ENCODE measurements around the gene ZNRF1. TPM values are rescaled to one million over a fixed set of nuclear protein-coding genes. Genes with fewer than 3 reads are reported as not detected.

The ZNRF1 gene
- polyA plus RNA-seq, 1 donor: 14.0 TPM

DNA sequence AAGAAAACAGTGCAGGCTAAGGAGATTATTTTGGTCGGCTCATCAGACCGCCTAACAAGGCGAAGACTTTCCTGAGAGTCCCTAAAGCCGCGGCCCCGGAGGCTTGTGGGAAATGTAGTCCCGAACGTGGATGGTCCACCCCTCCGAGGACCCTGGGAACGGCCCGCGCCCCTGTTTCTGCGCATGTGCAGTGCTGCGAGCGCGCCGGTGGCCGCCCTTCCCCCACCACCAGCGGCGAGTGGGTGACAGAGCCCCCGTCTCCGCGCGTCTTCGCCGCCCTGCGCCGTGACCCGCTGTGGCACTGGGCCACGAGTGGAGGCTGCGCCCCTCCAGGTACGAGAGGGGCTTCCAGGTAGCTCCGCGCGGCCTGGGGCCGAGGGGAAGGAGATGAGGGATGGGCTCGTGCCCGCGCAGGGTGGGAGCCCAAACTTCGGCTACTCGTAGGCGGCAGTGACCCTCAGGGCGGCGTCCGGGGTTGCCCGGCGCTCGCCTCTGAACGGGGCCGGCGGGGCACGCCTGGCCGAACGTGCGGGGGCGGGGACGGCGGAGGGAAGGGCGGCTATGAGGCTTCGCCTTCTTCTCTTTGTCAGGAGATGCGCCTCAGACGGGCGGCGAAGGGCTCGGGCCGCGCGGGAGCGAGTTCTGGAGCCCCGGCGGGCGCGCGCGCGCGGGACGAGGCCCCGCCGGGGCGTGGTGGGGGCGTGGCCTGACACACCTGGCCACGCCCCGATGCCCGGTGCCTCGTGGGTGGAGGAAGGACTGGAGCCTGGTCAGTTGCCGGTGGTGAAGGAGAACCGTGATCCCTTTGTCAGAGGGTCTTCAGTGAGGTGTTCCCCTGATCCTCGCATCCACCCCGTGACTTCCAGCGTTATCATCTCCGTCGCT, 149.7 kb downstream of the ZNRF1 start, which contains the start of gene ZFP1:
Gene ZFP1 (plus strand): TSS at position 214 of the 885 bp plus-strand sequence. CDS start 4,428 bp downstream, outside the sequence.
- H3K36me3 ChIP-seq (ENCODE audit: control insufficient read depth, insufficient read depth, low read length): peaks cover 6% of the 10 kb centered on the region
- H3K4me3 ChIP-seq (ENCODE audit: low read length): peak within 1 kb of the TSS; percentile 99
- no peaks in the 10 kb centered on the region for H3K4me1 ChIP-seq (ENCODE audit: control insufficient read depth, insufficient read depth, low read length)
- peaks cover 16% of the 10 kb centered on the region for H3K9me3 ChIP-seq (ENCODE audit: control insufficient read depth, low read depth, low read length)
- H3K27me3 ChIP-seq (ENCODE audit: control insufficient read depth, insufficient read depth, low read length): no peaks in the 10 kb centered on the region
- H3K27ac ChIP-seq (ENCODE audit: low read length): peak within 1 kb of the TSS; percentile 98
- DNase-seq: peak; percentile 91 to 92
- WGBS (ENCODE audit: insufficient coverage, low lambda C conversion rate): no CpG with 5 or more reads among the region's 93 CpGs

DNA sequence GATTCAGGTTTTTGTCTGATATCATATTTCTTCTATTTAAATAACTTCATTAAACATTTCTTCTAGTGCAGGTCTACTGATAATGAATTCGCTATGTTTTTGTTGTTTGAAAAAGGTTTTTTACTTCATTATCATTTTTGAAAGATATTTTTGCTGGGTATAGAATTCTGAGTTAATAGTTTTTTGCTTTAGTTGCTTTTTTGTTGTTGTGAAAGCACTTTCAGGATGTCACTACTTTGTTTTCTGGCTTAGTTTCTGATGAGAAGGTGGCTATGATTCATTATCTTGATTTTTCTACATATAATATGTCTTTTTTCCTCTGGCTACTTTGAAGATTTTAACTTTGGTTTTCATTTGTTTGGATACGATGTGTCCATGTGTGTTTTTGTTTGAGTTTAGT, 153.0 kb downstream of the ZNRF1 start:
- no peak for DNase-seq
- Histone ChIP-seq H3K27me3 (ENCODE audit: control insufficient read depth, insufficient read depth, low read length) (no peaks in the 10 kb centered on the region), H3K9me3 (ENCODE audit: control insufficient read depth, low read depth, low read length) (peaks cover 10% of the 10 kb centered on the region), H3K4me1 (ENCODE audit: control insufficient read depth, insufficient read depth, low read length) (no peaks in the 10 kb centered on the region), H3K36me3 (ENCODE audit: control insufficient read depth, insufficient read depth, low read length) (peaks cover 24% of the 10 kb centered on the region), H3K4me3 (ENCODE audit: low read length) (no peak overlapping the region), H3K27ac (ENCODE audit: low read length) (no peak overlapping the region)
- 100% methylated on average over 1 of the region's 2 CpGs for WGBS (ENCODE audit: insufficient coverage, low lambda C conversion rate)

DNA sequence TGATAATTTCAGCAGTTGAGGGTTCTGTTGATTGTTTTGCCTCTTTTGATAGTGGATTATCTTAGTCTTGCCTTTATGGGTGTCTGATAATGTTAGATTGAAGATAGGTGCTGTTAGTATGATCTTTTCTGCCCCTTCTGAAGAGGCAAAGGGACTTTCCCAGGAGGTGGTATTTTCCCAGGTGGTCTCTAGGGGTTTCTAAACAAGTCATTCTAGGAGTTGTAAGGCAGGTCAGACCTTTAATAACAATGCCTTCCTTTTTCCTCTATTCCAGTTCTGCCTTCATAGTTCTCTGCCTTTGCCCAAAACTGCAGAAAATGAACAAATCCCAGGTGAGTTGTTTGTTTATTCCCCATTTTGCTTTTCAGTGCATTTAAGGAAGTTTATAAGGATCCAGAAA, 153.8 kb downstream of the ZNRF1 start:
- no peaks in the 10 kb centered on the region for H3K4me1 ChIP-seq (ENCODE audit: control insufficient read depth, insufficient read depth, low read length)
- H3K36me3 ChIP-seq (ENCODE audit: control insufficient read depth, insufficient read depth, low read length): peaks cover 26% of the 10 kb centered on the region
- peaks cover 10% of the 10 kb centered on the region for H3K9me3 ChIP-seq (ENCODE audit: control insufficient read depth, low read depth, low read length)
- H3K27me3 ChIP-seq (ENCODE audit: control insufficient read depth, insufficient read depth, low read length): no peaks in the 10 kb centered on the region
- H3K27ac ChIP-seq (ENCODE audit: low read length): no peak overlapping the region
- no peak overlapping the region for H3K4me3 ChIP-seq (ENCODE audit: low read length)
- no peak for DNase-seq

DNA sequence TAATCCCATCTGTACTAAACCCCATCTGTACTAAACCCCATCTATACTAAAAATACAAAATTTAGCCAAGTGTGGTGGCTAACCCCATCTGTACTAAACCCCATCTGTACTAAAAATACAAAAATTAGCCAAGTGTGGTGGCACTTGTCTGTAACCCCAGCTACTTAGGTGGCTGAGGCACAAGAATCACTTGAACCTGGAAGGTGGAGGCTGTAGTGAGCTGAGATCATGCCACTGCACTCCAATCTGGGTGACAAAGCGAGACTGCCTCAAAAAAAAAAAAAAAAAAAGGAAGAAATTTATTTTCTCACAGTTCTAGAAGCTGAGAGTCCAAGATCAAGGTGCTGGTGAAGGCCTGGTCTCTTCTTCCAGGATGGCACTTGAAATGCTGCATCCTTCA, 161.6 kb downstream of the ZNRF1 start:
- no peak overlapping the region for H3K4me3 ChIP-seq (ENCODE audit: low read length)
- no peak for DNase-seq
- H3K27me3 ChIP-seq (ENCODE audit: control insufficient read depth, insufficient read depth, low read length): no peaks in the 10 kb centered on the region
- H3K27ac ChIP-seq (ENCODE audit: low read length): no peak overlapping the region
- H3K36me3 ChIP-seq (ENCODE audit: control insufficient read depth, insufficient read depth, low read length): peaks cover 28% of the 10 kb centered on the region
- peaks cover 17% of the 10 kb centered on the region for H3K9me3 ChIP-seq (ENCODE audit: control insufficient read depth, low read depth, low read length)
- no CpG with 5 or more reads among the region's 1 CpG for WGBS (ENCODE audit: insufficient coverage, low lambda C conversion rate)
- H3K4me1 ChIP-seq (ENCODE audit: control insufficient read depth, insufficient read depth, low read length): no peaks in the 10 kb centered on the region

Other genes with a start within 250 kb of the ZNRF1 start
- gene FA2H, start 224.2 kb upstream of the ZNRF1 start, polyA plus RNA-seq: 10.4 TPM
- gene WDR59, start 13.9 kb upstream of the ZNRF1 start, polyA plus RNA-seq: 66.8 TPM
- 2.2 TPM for gene LDHD, start 117.8 kb downstream of the ZNRF1 start, polyA plus RNA-seq
- gene ZFP1, start 149.5 kb downstream of the ZNRF1 start, polyA plus RNA-seq: 8.3 TPM
- gene CTRB2, start 208.1 kb downstream of the ZNRF1 start, polyA plus RNA-seq: not detected
- gene CTRB1, start 220.0 kb downstream of the ZNRF1 start, polyA plus RNA-seq: not detected